ENCODE data around the gene SNX27. TPM values are rescaled to one million over a fixed set of nuclear protein-coding genes. Genes with fewer than 3 reads are reported as not detected.
A peak's percentile ranks its signal among the peaks of the same experiment; 100 is the strongest.

The SNX27 gene
- total RNA-seq, 1 experiment from 2014 or later = 56.0 TPM

- TF ChIP-seq STAT6 (CRISPR knock-in tag; conservative IDR thresholded peaks at IDR 0.05; ENCODE audit: low read depth) = no peak
- TF ChIP-seq KAT7 (CRISPR knock-in tag; IDR thresholded peaks at IDR 0.05; ENCODE audit: borderline replicate concordance) = no peak
- no peak for TF ChIP-seq HMGA2 (CRISPR knock-in tag; IDR thresholded peaks at IDR 0.05)
- TF ChIP-seq FOXJ3 (CRISPR knock-in tag; IDR thresholded peaks at IDR 0.05; ENCODE audit: borderline replicate concordance) = no peak
- no peak for TF ChIP-seq CTCF (IDR thresholded peaks at IDR 0.05)
- no peak for TF ChIP-seq HMGXB4 (CRISPR knock-in tag; IDR thresholded peaks at IDR 0.05)
- no peak for TF ChIP-seq ESRRA (CRISPR knock-in tag; IDR thresholded peaks at IDR 0.05; ENCODE audit: borderline replicate concordance)
- TF ChIP-seq TP53 (CRISPR knock-in tag; IDR thresholded peaks at IDR 0.05) = no peak
Measured at GRCh38 chr1:151590961-151591360, 20.9 kb upstream of the SNX27 start (continued).

- H3K27me3 Mint-ChIP-seq (ENCODE audit: low read depth) = peaks cover 7% of the 10 kb centered on the region
- H3K27ac Mint-ChIP-seq = no peak overlapping the region
- peak overlapping the region; percentile 86 for H3K4me3 Mint-ChIP-seq
- CTCF ChIA-PET = interaction anchor here (0.6 to 2.0 kb wide), 49 partner anchors 8 to 422 kb away, joined by 3 to 22 read pairs (median 5); partner anchors contain the start of genes C2CD4D, CELF3, CGN and MRPL9
- peak; percentile 88 for ATAC-seq
- peaks cover 9% of the 10 kb centered on the region; the same call in 1 of the 2 replicates for H3K36me3 Mint-ChIP-seq
- H3K4me1 Mint-ChIP-seq = peaks cover 10% of the 10 kb centered on the region
- peaks cover 28% of the 10 kb centered on the region for H3K9me3 Mint-ChIP-seq
- POLR2A ChIA-PET = interaction anchor here (0.6 to 1.3 kb wide), 3 partner anchors 24 to 54 kb away, joined by 4 to 6 read pairs (median 5); no protein-coding TSS in a partner anchor
- peak; percentile 51 for DNase-seq (ENCODE audit: low spot score)
- TF ChIP-seq CREM (CRISPR knock-in tag; IDR thresholded peaks at IDR 0.05) (no peak), IRF2 (CRISPR knock-in tag; IDR thresholded peaks at IDR 0.05; ENCODE audit: borderline replicate concordance, low read depth) (no peak), TEAD1 (CRISPR knock-in tag; IDR thresholded peaks at IDR 0.05) (no peak), ZBTB21 (CRISPR knock-in tag; IDR thresholded peaks at IDR 0.05; ENCODE audit: borderline replicate concordance) (no peak), AFF4 (CRISPR knock-in tag; IDR thresholded peaks at IDR 0.05; ENCODE audit: borderline replicate concordance) (no peak), NFATC4 (CRISPR knock-in tag; IDR thresholded peaks at IDR 0.05) (no peak), SMAD4 (CRISPR knock-in tag; IDR thresholded peaks at IDR 0.05) (no peak), E2F1 (CRISPR knock-in tag; IDR thresholded peaks at IDR 0.05) (no peak), FOXP4 (CRISPR knock-in tag; IDR thresholded peaks at IDR 0.05) (no peak), ZNF281 (CRISPR knock-in tag; IDR thresholded peaks at IDR 0.05) (no peak), JAZF1 (CRISPR knock-in tag; IDR thresholded peaks at IDR 0.05) (no peak), ZMAT4 (CRISPR knock-in tag; IDR thresholded peaks at IDR 0.05) (no peak)
Measured at GRCh38 chr1:151593730-151594129, 18.1 kb upstream of the SNX27 start.

Measured in WTC11 (cell line).